HG02885 (cell line): Measurements from ENCODE around the gene ARL6IP4.

ENCODE experiments used
- ATAC-seq: cut with Tn5 transposase; IDR thresholded peaks from one replicate; pipeline ENCODE4 v1.9.1; 2021; ENCODE audit warnings: mild to moderate bottlenecking; ENCODE audit not compliant: unreplicated experiment, poor library complexity

Gene ARL6IP4

GRCh38 chr12:122977153-122977552, 3.3 kb upstream of the ARL6IP4 start:
- no peak for ATAC-seq

DNA sequence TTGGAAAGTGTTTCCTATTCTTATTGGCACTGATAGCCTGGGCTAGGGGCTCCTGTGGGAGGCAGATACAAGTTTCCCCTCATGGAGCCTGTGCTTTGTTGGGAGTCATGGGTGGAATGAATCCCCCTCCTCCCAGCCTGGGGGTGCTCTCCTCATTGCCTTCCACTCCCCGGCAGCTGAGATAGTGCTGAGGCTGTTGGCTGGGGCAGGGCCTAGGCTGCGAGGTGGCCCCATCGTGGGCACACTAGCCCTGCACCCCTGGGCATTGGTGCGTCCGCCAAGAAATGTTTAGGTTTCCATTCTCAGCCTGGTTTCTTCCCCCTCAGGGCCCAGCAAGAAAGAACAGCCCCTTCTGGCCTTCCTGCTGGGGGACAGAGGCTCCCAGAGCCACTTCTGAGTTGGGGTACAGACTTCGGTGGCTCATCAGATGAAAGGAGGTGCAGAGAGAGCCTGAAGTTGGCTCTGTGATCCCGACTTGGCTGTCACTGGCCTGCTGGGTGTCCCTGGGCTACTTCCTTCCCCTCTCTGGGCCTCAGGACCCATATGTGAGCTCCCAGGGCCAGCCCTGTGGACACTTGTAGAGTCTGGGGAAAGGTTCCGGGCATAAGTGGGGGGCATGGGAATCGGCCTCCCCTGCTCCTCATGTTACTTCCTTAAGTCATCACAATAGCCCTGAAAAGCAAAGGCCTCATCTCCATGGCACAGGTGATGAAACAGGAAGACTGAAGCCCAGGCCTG, 2.7 kb upstream of the ARL6IP4 start:
- ATAC-seq: no peak

DNA sequence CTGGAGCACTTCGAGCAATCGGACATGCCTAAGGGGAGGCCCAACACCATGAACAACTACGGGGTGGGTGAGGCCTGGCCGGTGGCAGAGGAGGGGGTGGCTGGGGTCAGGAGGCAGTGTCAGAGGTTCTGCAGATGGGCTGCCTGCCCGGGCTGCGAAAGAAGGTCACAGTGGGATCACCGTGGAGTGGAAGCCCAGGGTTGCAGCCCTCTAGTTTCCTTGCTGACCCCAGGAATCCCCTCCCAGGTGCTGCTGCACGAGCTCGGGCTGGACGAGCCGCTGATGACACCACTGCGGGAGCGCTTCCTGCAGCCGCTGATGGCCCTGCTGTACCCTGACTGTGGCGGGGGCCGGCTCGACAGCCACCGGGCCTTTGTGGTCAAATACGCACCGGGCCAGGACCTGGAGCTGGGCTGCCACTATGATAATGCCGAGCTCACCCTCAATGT, 1.9 kb upstream of the ARL6IP4 start:
- ATAC-seq: no peak

- no peak for ATAC-seq
Measured at GRCh38 chr12:122979001-122979907, 1.2 kb upstream of the ARL6IP4 start.

GRCh38 chr12:122979908-122980182, 636 bp upstream of the ARL6IP4 start:
- ATAC-seq: no peak

DNA sequence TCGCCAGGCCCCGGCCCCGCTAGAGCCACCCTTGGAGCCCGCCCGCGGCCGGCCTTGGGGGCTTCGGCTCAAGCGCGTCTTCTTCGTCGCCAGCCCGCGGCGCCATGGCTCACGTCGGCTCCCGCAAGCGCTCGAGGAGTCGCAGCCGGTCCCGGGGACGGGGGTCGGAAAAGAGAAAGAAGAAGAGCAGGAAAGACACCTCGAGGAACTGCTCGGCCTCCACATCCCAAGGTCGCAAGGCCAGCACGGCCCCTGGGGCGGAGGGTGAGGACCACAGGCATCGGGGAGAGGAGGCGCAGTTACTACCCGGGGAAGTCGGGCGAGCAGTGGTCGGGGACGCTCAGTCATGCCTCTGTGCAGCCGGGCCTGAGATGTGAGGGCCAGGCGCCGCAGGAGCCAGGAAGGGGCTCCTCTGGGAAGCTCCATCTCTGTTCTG, 573 bp downstream of the ARL6IP4 start:
- peak; percentile 31 for ATAC-seq

GRCh38 chr12:122981587-122982476, 1.4 kb downstream of the ARL6IP4 start:
- ATAC-seq: no peak

DNA sequence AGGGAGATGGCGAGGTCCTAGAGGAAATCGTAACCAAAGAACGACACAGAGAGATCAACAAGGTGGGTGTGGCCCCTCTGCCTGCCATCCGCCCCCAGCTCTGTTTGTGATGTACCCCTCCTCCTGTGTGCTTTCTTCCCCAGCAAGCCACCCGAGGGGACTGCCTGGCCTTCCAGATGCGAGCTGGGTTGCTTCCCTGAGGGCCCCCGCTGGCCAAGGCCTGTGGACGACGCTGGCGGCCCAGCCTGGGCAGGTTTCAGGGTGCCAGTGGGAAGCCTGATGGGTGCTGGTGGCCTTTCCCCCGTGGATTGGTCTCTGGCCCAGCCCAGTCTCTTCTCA, 2.0 kb downstream of the ARL6IP4 start:
- no peak for ATAC-seq

DNA sequence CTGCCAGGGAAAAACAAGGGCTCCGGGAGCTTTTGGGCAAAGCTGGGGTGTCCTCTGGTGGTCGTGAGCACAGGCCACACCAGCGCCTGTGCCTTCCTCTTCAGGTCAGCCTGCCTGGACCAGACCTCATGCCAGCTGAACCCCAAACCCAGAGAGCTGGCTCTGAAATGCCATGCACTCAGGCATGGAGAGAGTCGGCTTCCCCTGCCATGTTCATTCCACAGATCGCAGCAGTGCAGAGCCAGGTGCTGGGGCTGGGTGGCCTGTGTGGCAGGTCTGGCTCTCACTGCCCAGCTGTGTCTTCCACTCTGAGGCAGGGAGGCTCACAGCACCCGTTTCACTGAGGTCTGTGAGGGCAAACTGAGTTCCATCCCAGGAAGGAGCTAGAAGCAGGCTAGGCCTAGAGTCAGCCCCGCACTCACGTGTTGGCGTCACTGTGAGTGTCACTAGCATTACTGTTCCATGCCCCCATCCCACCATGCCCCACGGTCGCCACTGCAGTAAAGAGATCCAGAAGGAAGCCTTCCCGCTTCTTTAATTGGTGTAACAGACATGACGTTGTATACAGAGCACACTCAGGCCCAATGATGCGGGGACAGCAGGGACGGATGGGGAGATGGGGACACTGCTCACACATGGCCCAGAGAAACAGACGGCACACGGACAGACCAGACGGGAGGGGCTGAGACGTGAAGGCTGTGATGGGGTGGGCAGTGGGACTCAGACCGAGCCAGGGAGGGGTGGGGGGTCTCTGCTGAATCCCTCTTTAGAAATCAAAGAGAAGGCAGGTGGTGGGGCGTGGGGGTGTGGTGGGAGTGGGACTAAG, 2.7 kb downstream of the ARL6IP4 start:
- no peak for ATAC-seq

- no peak for ATAC-seq
Measured at GRCh38 chr12:122983789-122984515, 3.5 kb downstream of the ARL6IP4 start.

DNA sequence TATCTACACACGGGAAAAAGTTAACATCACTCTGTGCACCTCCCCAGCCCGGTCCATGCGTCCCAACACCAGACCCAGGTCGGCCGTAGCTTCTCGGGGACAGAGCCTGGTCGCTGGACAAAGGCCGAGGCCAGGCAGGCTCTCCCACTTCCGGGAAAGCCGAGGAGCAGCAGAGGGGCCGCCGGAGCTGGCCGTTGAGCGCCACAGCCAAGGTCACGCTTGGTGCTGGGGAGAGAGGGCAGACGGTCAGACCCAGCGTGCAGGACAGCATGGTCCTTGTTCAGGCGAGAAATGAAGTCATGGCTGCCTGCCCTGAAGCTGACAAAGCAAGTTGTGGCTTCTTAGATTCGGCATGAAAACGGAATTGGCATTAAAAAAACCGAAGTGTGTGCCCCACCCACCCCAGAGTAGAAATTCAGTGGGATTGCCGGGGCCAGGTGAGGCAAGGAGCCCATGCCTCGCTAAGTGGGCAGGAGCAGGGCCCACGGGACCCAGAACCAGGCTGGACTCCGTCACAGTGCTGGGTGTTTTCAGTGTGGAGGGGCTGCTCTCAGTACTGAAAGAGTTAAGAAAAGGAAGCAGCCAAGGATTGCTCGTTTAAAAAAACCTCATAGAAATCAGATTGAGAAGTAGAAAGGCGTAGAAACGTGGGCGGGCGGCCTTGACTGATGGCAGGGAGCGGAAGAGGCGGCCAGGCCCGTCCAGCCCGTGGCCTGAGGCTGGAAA, 4.3 kb downstream of the ARL6IP4 start:
- ATAC-seq: no peak

GRCh38 chr12:122985338-122986257, 5.1 kb downstream of the ARL6IP4 start:
- no peak for ATAC-seq

- no peak for ATAC-seq
Measured at GRCh38 chr12:122986258-122986871, 5.9 kb downstream of the ARL6IP4 start.

DNA sequence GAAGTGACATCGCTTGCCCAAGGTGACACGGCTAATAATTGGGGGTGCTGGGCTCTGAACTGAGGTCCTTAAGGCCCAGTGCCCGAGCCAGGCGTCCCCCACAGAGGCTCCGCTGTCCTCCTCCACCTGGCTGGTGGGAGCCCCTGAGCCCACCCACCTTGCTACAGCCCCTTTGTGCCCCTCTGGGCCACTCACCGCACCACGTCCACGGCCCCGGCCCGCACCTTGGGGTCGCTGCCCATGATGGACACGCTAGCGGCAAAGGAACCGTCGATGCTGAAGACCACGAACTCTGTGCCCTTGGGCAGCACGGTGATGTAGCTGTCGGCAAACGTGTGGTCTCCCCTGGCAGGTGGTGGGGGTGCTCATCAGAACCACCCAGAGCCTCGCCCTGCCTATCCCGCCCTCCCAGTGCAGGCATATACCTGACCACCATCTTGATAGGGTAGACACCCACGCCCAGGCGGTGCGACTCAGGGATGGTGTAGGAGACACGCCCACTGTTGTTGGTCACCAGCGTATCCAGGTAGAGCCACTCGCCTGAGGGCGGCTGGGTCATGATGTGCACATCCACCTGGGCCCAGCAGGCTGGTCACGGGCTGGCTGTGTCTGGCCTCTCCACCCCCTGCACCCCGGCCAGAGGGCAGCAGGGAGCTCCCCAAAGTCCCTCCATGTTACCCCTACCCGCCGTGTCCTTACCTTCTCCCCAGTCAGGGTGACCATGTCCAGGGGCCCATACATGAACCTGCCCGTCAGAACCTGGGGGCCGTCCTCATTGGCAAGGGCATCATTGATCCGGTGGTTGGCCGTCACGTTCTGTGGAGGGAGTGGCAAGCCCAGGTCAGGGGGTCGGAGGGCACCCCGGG, 6.8 kb downstream of the ARL6IP4 start:
- ATAC-seq: no peak

- ATAC-seq: no peak
Measured at GRCh38 chr12:122988036-122988435, 7.6 kb downstream of the ARL6IP4 start.

- ATAC-seq: no peak
Measured at GRCh38 chr12:122988612-122989212, 8.2 kb downstream of the ARL6IP4 start.
